NCI-H1694 treated with DMSO at 0.1 percent for 48 hours (cell line): ENCODE measurements around the gene FOSL2.

Source experiments
- DNase-seq: peaks from one replicate; lab custom pipeline; 2025; lab: John Stamatoyannopoulos, UW

FOSL2 gene

DNA sequence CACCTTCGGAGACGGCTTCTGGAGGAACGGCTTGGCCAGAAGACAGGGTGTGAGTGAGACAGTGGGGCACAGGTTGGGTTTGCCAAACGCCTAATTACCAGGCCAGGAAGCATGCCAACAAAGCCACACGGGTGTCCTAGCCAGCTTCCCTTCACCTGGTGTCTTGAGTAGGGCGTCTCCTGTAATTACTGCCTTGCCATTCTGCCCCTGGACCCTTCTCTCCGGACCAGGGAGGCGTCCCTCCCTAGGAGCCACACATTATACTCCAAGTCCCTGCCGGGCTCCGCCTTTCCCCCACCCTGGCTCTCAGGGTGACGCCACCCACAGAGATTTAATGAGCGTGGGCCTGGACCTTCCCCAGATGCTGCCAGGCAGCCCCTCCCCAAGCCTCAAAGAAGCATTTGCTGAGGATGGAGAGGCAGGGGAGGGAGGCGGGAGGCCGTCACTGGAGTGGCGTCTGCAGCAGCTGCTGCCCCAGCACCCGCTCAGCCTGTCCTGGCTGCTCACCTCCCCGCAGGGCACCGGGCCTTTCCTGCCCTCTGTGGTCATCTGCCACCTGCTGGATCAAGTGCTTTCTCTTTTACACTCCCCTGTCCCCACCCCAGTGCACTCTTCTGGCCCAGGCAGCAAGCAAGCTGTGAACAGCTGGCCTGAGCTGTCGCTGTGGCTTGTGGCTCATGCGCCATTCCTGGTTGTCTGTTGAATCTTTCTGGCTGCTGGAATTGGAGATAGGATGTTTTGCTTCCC, 20.7 kb downstream of the FOSL2 start:
- peak; percentile 3 for DNase-seq

DNA sequence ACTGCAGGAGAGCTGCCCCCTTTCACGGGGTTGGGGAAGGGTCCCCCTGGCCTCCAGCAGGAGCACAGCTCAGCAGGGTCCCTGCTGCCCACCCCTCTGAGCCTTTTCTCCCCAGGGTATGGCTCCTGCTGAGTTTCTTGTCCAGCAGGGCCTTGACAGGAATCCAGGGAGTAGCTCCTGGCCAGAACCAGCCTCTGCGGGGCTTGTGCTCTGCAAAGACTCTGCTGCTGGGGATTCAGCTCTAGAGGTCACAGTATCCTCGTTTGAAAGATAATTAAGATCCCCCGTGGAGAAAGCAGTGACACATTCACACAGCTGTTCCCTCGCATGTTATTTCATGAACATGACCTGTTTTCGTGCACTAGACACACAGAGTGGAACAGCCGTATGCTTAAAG, 21.2 kb downstream of the FOSL2 start:
- peak; percentile 3 for DNase-seq

DNA sequence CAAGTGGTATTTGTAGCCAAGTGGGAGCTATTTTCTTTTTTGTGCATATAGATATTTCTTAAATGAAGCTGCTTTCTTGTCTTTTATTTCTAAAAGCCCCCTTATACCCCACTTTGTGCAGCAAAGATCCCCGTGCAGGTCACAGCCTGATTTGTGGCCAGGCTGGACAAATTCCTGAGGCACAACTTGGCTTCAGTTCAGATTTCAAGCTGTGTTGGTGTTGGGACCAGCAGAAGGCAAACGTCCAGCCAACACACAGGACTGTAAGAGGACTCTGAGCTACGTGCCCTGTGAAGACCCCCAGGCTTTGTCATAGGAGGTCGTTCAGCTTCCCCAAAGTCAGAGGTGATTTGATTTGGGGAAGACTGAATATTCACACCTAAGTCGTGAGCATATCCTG, 21.9 kb downstream of the FOSL2 start:
- no peak for DNase-seq

- no peak for DNase-seq
Measured at GRCh38 chr2:28415010-28415409, 22.4 kb downstream of the FOSL2 start.

DNA sequence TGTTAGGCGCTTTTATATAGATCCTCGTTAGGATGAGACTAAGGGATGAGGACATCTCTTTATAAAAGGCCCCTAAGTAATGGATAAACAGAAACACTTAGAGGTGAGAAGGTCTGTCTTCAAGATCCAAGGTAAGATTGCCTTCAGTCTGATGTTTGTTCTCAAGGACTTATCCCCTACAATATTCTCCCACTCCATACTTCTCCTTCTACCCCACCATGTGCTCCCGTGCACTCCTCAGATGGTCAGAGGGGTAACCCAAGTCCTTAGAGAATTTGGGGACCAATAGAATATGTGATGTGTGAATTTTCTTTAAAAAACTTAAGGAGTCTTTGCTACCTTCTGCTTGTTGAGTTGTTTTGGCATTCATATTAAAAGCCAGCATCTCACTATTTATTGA, 23.1 kb downstream of the FOSL2 start:
- DNase-seq: no peak

DNA sequence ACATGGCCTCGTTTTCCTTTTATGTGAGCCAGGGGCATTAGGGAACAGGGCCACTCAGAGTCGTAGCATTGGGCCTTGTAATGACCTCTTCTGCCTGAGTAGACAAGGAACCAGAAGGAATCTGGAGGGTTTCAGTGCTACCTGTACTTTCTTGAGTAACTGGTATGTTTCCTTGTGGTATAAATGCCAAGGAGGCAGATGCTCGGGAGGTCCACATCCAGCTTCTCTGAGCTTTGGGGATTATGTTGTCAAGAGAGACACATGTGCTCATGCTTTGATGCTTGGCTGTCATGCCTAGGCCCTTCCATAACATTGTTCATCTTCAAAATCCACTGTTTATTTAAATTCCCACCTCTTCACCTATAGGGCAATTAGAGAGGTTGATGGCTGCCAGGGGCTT, 26.3 kb downstream of the FOSL2 start:
- no peak for DNase-seq

- no peak for DNase-seq
Measured at GRCh38 chr2:28419443-28420270, 27.0 kb downstream of the FOSL2 start.

DNA sequence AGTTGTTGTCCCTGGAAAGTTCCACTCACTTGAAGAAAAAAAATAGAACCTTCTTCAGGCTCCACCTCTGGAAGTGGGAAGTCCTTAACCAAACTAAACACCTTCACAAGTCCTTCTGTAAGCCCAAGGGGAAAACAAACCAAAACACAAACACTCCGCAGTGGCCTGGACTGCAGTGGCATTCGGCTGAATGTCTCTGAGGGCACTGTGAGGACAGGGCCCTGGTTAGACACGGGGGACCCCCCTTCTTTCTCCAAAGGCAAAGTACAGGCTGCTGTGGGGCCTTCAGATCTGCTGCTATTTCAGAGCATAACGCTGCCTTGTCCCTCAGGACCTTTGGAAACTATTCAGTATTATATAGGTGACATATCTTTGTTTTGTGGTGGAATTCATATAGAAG, 28.1 kb downstream of the FOSL2 start:
- no peak for DNase-seq

GRCh38 chr2:28422908-28423741, 30.5 kb downstream of the FOSL2 start:
- DNase-seq: no peak

DNA sequence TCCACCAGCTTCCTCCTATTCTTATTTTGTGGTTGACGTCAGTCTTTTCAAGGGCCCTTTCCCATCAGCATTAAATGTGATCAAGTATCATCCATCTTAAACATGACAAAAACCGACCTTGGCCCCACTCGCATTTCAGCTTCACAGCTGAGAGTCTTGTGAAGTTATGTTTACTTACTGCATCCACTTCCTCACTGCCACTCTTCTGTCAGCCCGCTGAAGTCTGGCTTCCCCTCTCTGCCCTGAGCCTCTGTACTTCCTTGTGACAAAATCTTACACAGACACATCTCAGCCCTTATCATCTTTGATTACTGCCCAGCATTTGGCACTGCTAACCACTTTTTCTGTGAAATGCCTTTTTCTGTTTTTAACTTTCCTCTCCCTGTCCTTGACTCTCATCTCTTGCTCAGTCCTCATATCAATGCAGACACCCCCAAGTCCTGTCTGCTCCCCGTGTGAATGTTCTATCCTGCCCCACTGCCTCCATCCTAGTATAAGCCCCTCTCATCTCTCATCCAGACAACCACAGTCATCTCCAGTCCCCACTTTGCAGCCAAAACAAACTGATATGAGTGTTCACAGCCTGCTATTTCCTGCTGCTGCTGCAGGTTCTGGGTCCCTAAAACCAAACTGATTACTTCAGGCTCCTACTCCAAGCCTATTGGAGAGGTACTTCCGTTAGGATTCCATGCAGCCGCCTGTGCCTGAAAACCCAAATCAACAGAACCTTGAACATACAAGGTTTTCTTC, 31.4 kb downstream of the FOSL2 start:
- no peak for DNase-seq

- DNase-seq: no peak
Measured at GRCh38 chr2:28424799-28425463, 32.3 kb downstream of the FOSL2 start.

GRCh38 chr2:28425464-28425835, 32.8 kb downstream of the FOSL2 start:
- no peak for DNase-seq

DNA sequence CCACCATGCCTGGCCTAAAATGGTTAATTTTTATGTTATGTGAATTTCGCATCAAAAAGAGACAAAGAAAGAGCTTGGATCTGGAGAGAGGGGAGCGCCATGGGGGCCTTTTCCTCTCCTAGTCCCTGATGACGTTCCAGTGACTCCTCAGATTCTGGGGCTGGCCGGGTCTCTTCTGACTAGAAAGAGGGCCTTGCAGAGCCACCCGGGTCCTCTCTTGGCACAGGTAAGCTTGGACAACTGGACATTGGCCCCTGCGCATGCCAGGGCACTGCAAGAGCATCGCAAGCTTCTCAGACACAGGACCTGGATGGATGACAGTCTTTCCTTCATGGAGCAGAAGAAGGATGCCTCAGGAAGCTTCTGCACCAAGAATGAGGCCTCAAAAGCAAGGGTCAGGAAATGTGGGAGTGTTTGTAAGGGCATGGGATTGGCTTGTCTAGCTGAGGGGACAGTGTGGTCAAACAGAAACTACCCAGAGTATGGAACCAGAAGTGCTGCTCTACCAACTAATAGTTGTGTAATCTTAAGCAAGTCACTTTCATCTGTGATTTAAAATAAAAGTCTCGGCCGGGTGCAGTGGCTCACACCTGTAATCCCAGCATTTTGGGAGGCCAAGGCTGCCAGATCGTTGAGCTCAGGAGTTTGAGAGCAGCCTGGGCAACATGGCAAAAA, 35.2 kb downstream of the FOSL2 start:
- no peak for DNase-seq

DNA sequence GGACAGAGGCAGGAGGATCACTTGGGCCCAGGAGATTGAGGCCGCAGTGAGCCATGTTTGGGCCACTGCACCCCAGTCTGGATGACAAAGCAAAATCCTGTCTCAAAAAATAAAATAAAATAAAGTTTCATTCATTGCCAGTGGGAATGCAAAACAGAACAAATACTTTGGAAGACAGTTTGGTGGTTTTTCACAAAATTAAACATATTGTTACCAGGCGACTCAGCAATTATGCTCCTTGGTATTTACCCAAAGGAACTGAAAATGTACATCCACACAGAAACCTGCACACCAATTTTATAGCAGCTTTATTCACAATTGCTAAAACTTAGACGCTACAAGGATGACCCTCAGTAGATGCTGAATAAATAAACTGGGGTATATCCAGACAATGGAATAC, 35.8 kb downstream of the FOSL2 start:
- no peak for DNase-seq

DNA sequence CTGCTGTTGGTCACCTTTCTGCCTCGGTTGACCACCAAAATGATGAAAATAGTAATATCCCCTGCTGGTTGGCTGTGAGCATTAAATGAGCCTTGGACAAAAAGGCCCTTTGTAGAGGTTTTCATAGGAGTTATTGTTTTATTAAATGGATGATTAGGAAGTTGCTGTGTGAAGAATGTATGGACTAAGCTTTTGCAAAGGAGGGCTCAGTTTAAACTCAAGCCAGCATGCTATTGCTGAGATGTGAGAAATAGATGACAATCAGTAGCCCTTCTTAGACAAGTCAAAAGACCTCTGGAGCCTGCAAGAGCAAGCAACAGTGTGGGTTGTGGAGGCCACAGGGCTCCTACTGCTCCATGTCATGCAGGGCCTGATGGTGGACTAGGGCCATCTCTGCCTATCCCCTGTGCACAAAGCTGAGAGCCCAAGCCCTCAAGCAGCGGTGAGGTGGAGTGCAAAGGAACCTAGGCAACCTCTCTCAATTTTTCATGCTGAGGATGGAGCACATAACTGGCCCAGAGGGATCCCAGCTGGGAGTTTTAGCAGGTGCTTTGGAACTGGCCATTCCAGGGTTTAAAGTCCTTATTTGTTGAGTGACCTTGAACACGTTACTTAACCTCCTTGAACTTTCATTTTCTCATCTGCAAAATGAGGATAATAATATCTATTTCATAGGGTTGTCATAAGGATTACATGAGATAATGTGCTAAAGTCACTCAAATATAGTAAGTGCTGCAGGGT, 37.1 kb downstream of the FOSL2 start:
- DNase-seq: no peak

DNA sequence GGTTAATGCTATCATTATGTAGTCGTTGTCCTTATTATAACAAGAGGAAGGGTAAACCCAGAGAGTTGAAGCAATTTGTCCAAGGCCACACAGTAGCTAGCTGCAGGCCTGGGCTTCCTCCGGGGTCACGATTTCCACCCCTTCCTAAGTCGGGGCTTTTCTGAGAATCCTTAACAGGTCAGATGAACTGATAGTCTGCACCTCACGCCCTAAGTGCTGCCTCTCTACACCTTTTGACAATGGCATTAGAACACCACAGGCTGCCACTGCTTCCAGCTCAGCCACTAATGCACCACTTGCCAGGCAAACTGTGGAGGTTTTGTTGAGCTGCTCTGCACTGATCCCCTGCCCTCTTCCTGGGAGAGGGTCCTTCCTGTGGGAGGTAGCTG, 37.7 kb downstream of the FOSL2 start:
- no peak for DNase-seq

GRCh38 chr2:28430788-28431418, 38.2 kb downstream of the FOSL2 start:
- no peak for DNase-seq

DNA sequence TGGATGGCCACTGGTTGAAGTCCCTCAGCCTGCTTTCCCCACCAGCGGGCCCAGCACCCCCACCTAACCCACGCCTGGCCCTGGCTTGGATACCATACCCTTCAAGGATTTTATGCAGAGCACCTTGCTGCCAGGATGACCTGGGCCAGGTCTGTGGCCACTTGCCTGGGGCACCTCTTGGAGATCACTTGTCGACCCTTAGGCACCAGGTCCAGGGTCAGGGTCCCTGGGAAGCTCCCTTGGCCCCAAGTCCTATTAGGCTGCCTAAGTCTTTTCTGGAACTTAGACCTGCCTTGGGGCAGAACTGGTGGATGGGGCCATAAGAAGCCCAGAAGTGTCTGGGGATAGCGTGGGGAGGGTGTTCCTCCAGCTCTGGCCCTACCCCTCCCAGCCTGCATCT, 39.1 kb downstream of the FOSL2 start:
- DNase-seq: no peak

DNA sequence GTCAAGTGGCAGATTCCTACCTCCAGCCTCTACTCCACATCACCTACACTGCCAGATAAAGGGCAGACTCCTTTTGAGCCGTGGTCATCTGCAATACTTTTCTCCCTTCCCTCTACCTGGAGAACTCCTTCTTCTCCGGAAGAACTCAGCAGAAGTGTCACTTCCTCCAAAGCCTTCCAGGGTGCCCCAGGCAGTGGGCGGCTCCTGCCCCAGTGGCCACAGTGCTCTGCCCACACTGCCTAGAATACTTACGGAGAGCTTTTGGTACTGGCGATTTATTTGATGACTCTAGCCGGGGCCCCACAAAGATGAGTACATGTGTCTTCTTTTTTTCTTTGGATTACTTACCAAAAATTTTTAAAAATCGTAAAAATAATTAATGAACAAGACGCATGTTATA, 39.7 kb downstream of the FOSL2 start:
- DNase-seq: no peak

- DNase-seq: no peak
Measured at GRCh38 chr2:28433215-28433614, 40.6 kb downstream of the FOSL2 start.
